Aorta (tissue), 5 donors: Measurements from ENCODE around the gene LLGL2. TPM values are rescaled to one million over a fixed set of nuclear protein-coding genes. Genes with fewer than 3 reads are reported as not detected.

ENCODE experiments used
- ATAC-seq: fragments of 200-7000 bp; cut with Tn5 transposase; one replicate; pipeline ENCODE4 v1.9.1; 2022; ENCODE audit warnings: moderate library complexity; ENCODE audit not compliant: low FRiP score
- DNase-seq, 2 donors: peaks; one replicate each; pipeline ENCODE4 v3.0.0-alpha.2; 2020
- H3K27ac ChIP-seq, 2 donors: one replicate each; pipeline ENCODE4 v1.5.1; 2013; ENCODE audit warnings: low read length in 2 of 2, mild to moderate bottlenecking in 2 of 2, moderate library complexity in 2 of 2, control low read depth in 1 of 2, inconsistent platforms in 1 of 2, low read depth in 1 of 2
- H3K27me3 ChIP-seq, 2 donors: one replicate each; pipeline ENCODE4 v1.6.1; 2013; ENCODE audit warnings: control low read depth in 1 of 2, low read length in 1 of 2, mild to moderate bottlenecking in 1 of 2, moderate library complexity in 1 of 2; ENCODE audit not compliant: insufficient read depth in 2 of 2, control insufficient read depth in 1 of 2
- H3K36me3 ChIP-seq, 2 donors: one replicate each; pipeline ENCODE4 v1.6.1; 2013; ENCODE audit warnings: control low read depth in 1 of 2, low read length in 1 of 2, mild to moderate bottlenecking in 1 of 2; ENCODE audit not compliant: insufficient read depth in 2 of 2, control insufficient read depth in 1 of 2
- H3K4me1 ChIP-seq, 2 donors: one replicate each; pipeline ENCODE4 v1.6.1; 2013; ENCODE audit warnings: low read length in 2 of 2, control low read depth in 1 of 2, mild to moderate bottlenecking in 1 of 2, moderate library complexity in 1 of 2; ENCODE audit not compliant: insufficient read depth in 2 of 2, control insufficient read depth in 1 of 2
- H3K4me3 ChIP-seq, 2 donors: one replicate each; pipeline ENCODE4 v1.5.1; 2013; ENCODE audit warnings: low read length in 2 of 2, control low read depth in 1 of 2, mild to moderate bottlenecking in 1 of 2
- H3K9me3 ChIP-seq: one replicate; pipeline ENCODE4 v1.6.1; 2013; ENCODE audit warnings: mild to moderate bottlenecking, low read length; ENCODE audit not compliant: control insufficient read depth
- WGBS, 2 donors: extraction: QIAGEN DNeasy Blood & Tissue Kit; methylation state at CpG; one replicate each; pipeline ENCODE4 v1.1.7; 2013; 5-methylcytosine and 5-hydroxymethylcytosine counted together
- intact Hi-C, 2 donors: fragments of 100-400 bp; cut with DNase I; formaldehyde crosslinking; loops; one replicate each; pipeline versions ENCODE4 v1.14.2 to v1.15.0; 2022
- polyA plus RNA-seq, 2 donors: library from polyadenylated mRNA; stranded (reverse); fragments of 200-250 nt; gene quantifications; one replicate each; pipeline ENCODE4 v1.2.3, GENCODE V29; 2013
- total RNA-seq, 2 donors: library from RNA; stranded (reverse); fragmentation: NEBNext Ultra II Directional; extraction: Animal tissue kit (Norgen Biotek cat#: 25700); gene quantifications; one replicate each; pipeline ENCODE4 v1.2.1, GENCODE V29; 2021
- donor health status: healthy with polysubstance abuse.
- donor health status: Bipolar disorder and iron deficiency.
- donor health status: DM: no; HTN: no; CAD: no.
- donor health status: DM: no; HTN: no; CAD: no.
- donor health status: DM: yes; HTN: yes; CAD: no.

Gene LLGL2
- total and polyA plus RNA-seq, 4 donors = 9.7 to 14.4 (median 10.6) TPM

DNA sequence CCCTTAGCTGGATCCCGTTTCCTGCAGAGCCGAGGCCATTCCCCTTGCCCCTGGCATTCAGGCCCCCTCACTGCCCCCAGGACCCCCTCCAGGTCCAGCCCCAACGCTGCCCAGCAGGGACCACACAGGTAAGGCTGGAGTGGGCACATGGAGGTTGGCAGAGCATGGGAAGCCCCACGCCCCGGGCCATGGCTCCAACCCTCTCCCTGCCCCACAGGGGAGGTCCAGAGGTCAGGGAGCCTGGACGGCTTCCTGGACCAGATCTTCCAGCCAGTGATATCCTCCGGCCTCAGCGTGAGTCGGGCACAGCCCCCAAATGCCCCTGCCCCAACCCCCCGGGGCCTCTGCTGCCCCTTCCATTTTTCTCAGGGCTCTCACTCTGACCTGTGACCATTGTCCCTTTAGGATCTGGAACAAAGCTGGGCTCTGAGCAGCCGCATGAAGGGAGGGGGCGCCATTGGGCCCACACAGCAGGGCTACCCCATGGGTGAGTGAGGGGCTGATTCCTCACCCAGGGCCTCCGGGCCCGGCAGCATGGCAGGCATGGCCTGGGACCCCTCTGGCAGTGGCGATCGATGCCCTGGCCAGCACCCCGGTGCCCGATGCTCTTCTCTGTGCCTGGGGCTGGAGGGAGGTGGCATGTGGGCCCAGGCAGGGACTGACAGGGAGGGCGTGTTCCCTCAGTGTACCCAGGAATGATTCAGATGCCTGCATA, 89.2 kb downstream of the LLGL2 start:
- Histone ChIP-seq H3K36me3 (no peaks in the 10 kb centered on the region), H3K4me3 (no peak overlapping the region), H3K4me1 (no peaks in the 10 kb centered on the region), H3K9me3 (no peaks in the 10 kb centered on the region), H3K27me3 (no peaks in the 10 kb centered on the region), H3K27ac (no peak overlapping the region)
- intact Hi-C loops = no loop called here
- ATAC-seq (no peak), DNase-seq (peak in 1 of 2 donors; percentile 41)
- WGBS, 2 donors = 87 to 90% methylated on average over 19 of the region's 19 CpGs

DNA sequence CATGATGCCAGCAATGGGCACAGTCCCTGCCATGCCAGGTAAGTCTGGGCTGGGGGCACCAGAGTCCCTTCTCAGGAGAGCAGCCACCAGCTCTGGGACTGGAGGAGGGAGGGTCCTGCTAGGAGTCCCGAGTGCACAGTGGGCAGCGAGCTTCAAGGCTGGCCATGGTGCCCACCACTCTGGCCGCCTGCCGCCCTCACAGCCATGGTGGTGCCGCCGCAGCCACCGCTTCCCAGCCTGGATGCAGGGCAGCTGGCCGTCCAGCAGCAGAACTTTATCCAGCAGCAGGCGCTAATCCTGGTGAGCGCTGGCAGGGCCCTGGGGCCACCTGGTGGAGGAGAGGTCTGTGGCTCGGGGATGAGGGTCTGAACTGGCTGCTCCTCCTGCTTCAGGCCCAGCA, 89.8 kb downstream of the LLGL2 start:
- WGBS, 2 donors = 91 to 94% methylated on average over 11 of the region's 11 CpGs

DNA sequence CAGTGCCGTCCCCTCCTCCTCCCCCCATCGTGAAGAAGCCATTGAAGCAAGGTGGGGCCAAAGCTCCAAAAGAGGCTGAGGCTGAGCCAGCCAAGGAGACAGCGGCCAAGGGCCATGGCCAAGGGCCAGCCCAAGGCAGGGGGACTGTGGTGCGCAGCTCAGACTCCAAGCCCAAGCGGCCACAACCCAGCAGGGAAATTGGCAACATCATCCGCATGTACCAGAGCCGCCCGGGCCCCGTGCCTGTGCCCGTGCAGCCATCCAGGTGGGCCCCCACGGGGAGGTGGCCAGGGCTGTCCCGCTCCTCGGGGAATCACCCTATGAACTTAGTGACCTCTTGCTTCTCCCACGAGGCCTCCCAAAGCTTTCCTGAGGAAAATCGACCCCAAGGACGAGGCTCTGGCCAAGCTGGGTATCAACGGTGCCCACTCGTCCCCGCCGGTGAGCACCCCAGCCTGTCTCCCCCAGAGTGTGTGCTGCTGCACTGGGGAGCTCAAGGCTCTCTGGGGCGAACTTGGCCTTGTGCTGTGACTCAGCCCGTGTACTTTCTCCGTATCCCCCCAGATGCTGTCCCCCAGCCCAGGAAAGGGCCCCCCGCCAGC, 91.1 kb downstream of the LLGL2 start:
- no peak overlapping the region for H3K27ac ChIP-seq
- H3K9me3 ChIP-seq = no peaks in the 10 kb centered on the region
- ATAC-seq (no peak), DNase-seq (peak in 1 of 2 donors; percentile 44)
- H3K4me1 ChIP-seq = no peaks in the 10 kb centered on the region
- 92 to 93% methylated on average over 23 to 24 of the region's 24 CpGs for WGBS, 2 donors
- H3K4me3 ChIP-seq = no peak overlapping the region
- intact Hi-C loops = no loop called here
- no peaks in the 10 kb centered on the region for H3K27me3 ChIP-seq
- no peaks in the 10 kb centered on the region for H3K36me3 ChIP-seq

More for the DNA sequence above, 89.8 kb downstream of the LLGL2 start:
- Histone ChIP-seq H3K9me3 (no peaks in the 10 kb centered on the region), H3K4me3 (no peak overlapping the region), H3K27me3 (no peaks in the 10 kb centered on the region), H3K4me1 (no peaks in the 10 kb centered on the region), H3K27ac (no peak overlapping the region), H3K36me3 (no peaks in the 10 kb centered on the region)
- DNase-seq (peak in 1 of 2 donors; percentile 42), ATAC-seq (no peak)
- intact Hi-C loops = no loop called here

DNA sequence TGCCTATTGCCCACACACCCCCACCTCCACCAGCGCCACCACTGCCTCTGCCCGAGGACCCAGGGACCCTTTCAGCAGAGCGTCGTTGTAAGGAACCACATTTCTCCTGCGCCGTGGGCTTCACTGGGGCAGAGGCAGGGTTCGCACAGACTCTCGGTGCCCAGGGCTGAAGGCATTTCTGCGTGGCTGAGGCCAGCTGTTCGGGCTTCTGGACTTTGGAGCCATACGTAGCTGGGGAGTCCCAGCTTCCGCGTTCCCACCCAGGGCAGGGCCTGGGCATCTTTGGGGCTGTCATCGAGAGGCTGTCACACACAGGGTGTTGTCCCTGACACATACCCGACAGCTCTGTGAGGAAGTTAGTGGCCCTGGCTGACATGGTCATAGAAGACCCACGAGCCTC, 91.7 kb downstream of the LLGL2 start:
- no peaks in the 10 kb centered on the region for H3K27me3 ChIP-seq
- no peak overlapping the region for H3K4me3 ChIP-seq
- H3K9me3 ChIP-seq = no peaks in the 10 kb centered on the region
- no peak for DNase-seq
- intact Hi-C loops = no loop called here
- H3K36me3 ChIP-seq = no peaks in the 10 kb centered on the region
- 91 to 93% methylated on average over 16 of the region's 16 CpGs for WGBS, 2 donors
- H3K4me1 ChIP-seq = no peaks in the 10 kb centered on the region
- ATAC-seq = no peak
- no peak overlapping the region for H3K27ac ChIP-seq

DNA sequence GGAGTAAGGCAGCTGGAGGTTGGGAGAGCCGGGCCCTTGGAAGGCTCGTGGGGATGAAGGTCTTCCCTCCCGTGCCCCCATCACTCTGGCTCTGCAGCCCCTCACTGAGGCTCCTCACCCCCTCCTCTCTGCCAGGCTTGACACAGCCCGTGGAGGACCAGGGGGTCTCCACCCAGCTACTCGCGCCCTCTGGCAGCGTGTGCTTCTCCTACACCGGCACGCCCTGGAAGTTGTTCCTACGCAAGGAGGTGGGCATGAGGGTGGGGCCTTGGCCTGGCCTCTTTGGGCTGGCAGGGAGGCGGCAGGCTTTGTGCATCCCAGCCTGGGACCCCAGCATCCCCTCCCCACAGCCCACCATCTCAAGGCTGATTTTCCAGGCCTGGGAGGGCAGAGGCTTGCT, 92.2 kb downstream of the LLGL2 start:
- Histone ChIP-seq H3K27me3 (no peaks in the 10 kb centered on the region), H3K4me1 (no peaks in the 10 kb centered on the region), H3K4me3 (no peak overlapping the region), H3K27ac (no peak overlapping the region), H3K36me3 (no peaks in the 10 kb centered on the region), H3K9me3 (no peaks in the 10 kb centered on the region)
- WGBS, 2 donors = 91 to 93% methylated on average over 11 of the region's 11 CpGs
- ATAC-seq = no peak
- DNase-seq = no peak
- intact Hi-C loops = no loop called here

DNA sequence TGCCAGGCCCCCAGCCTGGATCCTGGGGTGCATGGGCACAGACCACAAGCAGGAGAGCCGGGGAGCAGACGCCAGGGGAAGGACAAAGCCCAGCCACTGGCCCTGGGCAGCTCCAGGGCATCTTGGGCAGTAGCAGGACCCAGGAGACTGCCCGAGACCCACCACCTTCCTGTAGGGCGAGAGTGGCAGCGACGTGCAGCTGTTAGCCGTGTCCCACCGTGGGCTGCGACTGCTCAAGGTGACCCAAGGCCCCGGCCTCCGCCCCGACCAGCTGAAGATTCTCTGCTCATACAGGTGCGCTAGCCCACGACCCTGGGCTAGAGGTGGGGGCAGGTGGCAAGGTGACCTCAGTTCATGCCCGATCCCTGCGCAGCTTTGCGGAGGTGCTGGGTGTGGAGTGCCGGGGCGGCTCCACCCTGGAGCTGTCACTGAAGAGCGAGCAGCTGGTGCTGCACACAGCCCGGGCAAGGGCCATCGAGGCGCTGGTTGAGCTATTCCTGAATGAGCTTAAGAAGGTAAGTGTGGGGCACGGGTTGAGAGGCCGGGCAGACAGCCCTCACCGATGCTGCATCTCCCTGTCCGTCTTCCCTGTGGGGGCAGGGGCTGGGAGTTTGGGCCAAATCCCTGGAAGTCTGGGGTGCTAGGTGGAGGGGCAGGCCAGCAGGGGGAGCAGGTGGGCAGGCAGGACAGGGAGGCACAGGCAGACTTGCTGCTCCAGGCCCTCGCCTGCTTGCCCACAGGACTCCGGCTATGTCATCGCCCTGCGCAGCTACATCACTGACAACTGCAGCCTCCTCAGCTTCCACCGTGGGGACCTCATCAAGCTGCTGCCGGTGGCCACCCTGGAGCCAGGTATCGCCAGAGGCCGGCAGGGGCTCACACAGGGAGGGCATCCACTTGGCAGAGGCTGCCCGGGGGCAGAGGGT, 94.3 kb downstream of the LLGL2 start:
- intact Hi-C loops = no loop called here
- DNase-seq (no peak), ATAC-seq (no peak)
- Histone ChIP-seq H3K27ac (no peak overlapping the region), H3K9me3 (no peaks in the 10 kb centered on the region), H3K27me3 (no peaks in the 10 kb centered on the region), H3K4me3 (no peak overlapping the region), H3K4me1 (no peaks in the 10 kb centered on the region), H3K36me3 (no peaks in the 10 kb centered on the region)
- 74 to 79% methylated on average over 35 to 36 of the region's 36 CpGs for WGBS, 2 donors

DNA sequence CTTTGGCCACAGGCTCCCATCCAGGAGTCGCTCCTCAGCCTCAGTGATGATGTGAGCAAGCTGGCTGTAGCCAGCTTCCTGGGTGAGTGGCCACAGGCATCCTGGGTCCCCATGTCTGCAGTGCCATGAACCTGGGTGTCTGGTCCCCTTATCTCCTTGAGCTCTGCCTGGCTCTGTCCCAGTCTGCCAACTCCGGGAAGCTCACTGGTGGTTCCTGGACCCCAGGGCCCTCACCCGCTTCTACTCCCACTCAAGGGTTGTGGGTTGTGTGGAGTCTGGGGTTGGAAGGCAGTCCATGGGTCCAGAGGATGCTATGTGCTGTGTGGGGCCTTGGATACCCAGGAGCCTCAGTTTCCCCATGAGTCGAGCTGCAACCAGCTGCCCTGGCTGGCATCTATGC, 96.0 kb downstream of the LLGL2 start:
- Histone ChIP-seq H3K4me1 (no peaks in the 10 kb centered on the region), H3K4me3 (no peak overlapping the region), H3K27me3 (no peaks in the 10 kb centered on the region), H3K27ac (no peak overlapping the region), H3K36me3 (no peaks in the 10 kb centered on the region), H3K9me3 (no peaks in the 10 kb centered on the region)
- WGBS, 2 donors = 81 to 83% methylated on average over 4 of the region's 4 CpGs
- ATAC-seq (no peak), DNase-seq (no peak)
- intact Hi-C loops = no loop called here

DNA sequence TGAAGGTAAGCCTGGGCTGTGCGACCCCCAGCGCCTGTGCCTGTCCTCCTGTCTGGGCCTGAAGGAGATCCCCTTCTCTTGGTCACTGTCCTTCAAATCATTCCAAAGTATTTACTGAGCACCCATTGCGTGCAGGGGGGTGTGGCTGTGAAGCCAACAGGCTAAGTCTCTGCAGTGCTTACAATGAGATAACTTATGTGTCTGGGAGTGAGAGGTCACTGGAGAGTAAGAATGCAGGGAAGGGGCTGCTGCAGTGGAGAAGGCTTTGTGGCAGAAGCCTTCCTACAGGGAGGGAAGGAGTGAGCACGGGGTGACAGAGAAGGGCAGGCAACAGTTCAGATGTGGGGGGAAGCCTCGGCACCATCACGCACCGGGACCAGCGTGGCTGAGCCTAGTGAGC, 96.6 kb downstream of the LLGL2 start:
- no peaks in the 10 kb centered on the region for H3K9me3 ChIP-seq
- no peaks in the 10 kb centered on the region for H3K36me3 ChIP-seq
- DNase-seq = no peak
- H3K4me3 ChIP-seq = no peak overlapping the region
- 68 to 69% methylated on average over 8 of the region's 8 CpGs for WGBS, 2 donors
- H3K4me1 ChIP-seq = no peaks in the 10 kb centered on the region
- no peak for ATAC-seq
- no peaks in the 10 kb centered on the region for H3K27me3 ChIP-seq
- intact Hi-C loops = no loop called here
- no peak overlapping the region for H3K27ac ChIP-seq
